Embryonic facial prominence (tissue), 1 donor: ENCODE measurements around the gene ST6GALNAC6.

Source experiments
- DNase-seq: peaks from one replicate; pipeline ENCODE4 v3.0.0-alpha.2; 2016; ENCODE audit errors: extremely low spot score

The ST6GALNAC6 gene

GRCh38 chr9:127899128-127899943, at the start of gene ST6GALNAC6:
Gene ST6GALNAC6, minus strand, starts transcription at chr9:127899603. Its CDS starts 1,622 bp downstream, at chr9:127897981.
- DNase-seq = no peak

- no peak for DNase-seq
Measured at GRCh38 chr9:127947841-127948710, 48.7 kb upstream of the ST6GALNAC6 start.

GRCh38 chr9:127946728-127947127, 47.3 kb upstream of the ST6GALNAC6 start:
- DNase-seq = no peak

GRCh38 chr9:127945942-127946341, 46.5 kb upstream of the ST6GALNAC6 start:
- DNase-seq = no peak

- DNase-seq = no peak
Measured at GRCh38 chr9:127945338-127945737, 45.9 kb upstream of the ST6GALNAC6 start.

- no peak for DNase-seq
Measured at GRCh38 chr9:127944586-127945218, 45.3 kb upstream of the ST6GALNAC6 start.

- no peak for DNase-seq
Measured at GRCh38 chr9:127943731-127944144, 44.3 kb upstream of the ST6GALNAC6 start.

GRCh38 chr9:127943011-127943662, 43.7 kb upstream of the ST6GALNAC6 start:
- no peak for DNase-seq

GRCh38 chr9:127942216-127943010, 43.0 kb upstream of the ST6GALNAC6 start:
- DNase-seq = no peak

GRCh38 chr9:127941961-127942215, 42.5 kb upstream of the ST6GALNAC6 start:
- DNase-seq = no peak

GRCh38 chr9:127941062-127941960, 41.9 kb upstream of the ST6GALNAC6 start:
- DNase-seq = no peak

GRCh38 chr9:127940593-127940992, 41.2 kb upstream of the ST6GALNAC6 start:
- DNase-seq = no peak

GRCh38 chr9:127938298-127938690, 38.9 kb upstream of the ST6GALNAC6 start:
- no peak for DNase-seq

- peak; percentile 82 for DNase-seq
Measured at GRCh38 chr9:127937388-127938297, 38.2 kb upstream of the ST6GALNAC6 start, which contains the start of gene DPM2. Gene DPM2, minus strand, starts transcription at chr9:127937854. Its CDS starts 34 bp downstream, at chr9:127937820.

- no peak for DNase-seq
Measured at GRCh38 chr9:127937056-127937387, 37.6 kb upstream of the ST6GALNAC6 start.

GRCh38 chr9:127936347-127936852, 37.0 kb upstream of the ST6GALNAC6 start:
- DNase-seq = no peak

GRCh38 chr9:127935765-127936221, 36.4 kb upstream of the ST6GALNAC6 start:
- DNase-seq = no peak

- no peak for DNase-seq
Measured at GRCh38 chr9:127934986-127935385, 35.6 kb upstream of the ST6GALNAC6 start.

GRCh38 chr9:127934248-127934647, 34.8 kb upstream of the ST6GALNAC6 start:
- no peak for DNase-seq
